HG03354 (cell line): Measurements from ENCODE around the gene SAG.

Experiments used
- ATAC-seq: cut with Tn5 transposase; IDR thresholded peaks from one replicate; pipeline ENCODE4 v1.9.1; 2021; ENCODE audit warnings: mild to moderate bottlenecking; ENCODE audit not compliant: unreplicated experiment, poor library complexity, severe bottlenecking

SAG gene

GRCh38 chr2:233285921-233286320, 21.7 kb upstream of the SAG start:
- ATAC-seq: no peak

- ATAC-seq: no peak
Observed at GRCh38 chr2:233287871-233288270, 19.7 kb upstream of the SAG start.

- no peak for ATAC-seq
Observed at GRCh38 chr2:233288663-233289062, 19.0 kb upstream of the SAG start.

- no peak for ATAC-seq
Observed at GRCh38 chr2:233289648-233290047, 18.0 kb upstream of the SAG start.

- ATAC-seq: no peak
Observed at GRCh38 chr2:233290051-233290845, 17.4 kb upstream of the SAG start.

GRCh38 chr2:233295891-233296290, 11.7 kb upstream of the SAG start:
- ATAC-seq: no peak

- no peak for ATAC-seq
Observed at GRCh38 chr2:233297076-233297475, 10.5 kb upstream of the SAG start.

GRCh38 chr2:233300401-233300800, 7.2 kb upstream of the SAG start:
- ATAC-seq: no peak

- no peak for ATAC-seq
Observed at GRCh38 chr2:233301248-233301647, 6.4 kb upstream of the SAG start.

- no peak for ATAC-seq
Observed at GRCh38 chr2:233301811-233302210, 5.8 kb upstream of the SAG start.

GRCh38 chr2:233303252-233303651, 4.4 kb upstream of the SAG start:
- no peak for ATAC-seq

GRCh38 chr2:233311241-233311926, 3.8 kb downstream of the SAG start:
- ATAC-seq: no peak

GRCh38 chr2:233312874-233313273, 5.3 kb downstream of the SAG start:
- no peak for ATAC-seq

GRCh38 chr2:233314180-233314925, 6.7 kb downstream of the SAG start:
- no peak for ATAC-seq

- ATAC-seq: no peak
Observed at GRCh38 chr2:233317196-233317943, 9.8 kb downstream of the SAG start.

- ATAC-seq: no peak
Observed at GRCh38 chr2:233319256-233319655, 11.6 kb downstream of the SAG start.

GRCh38 chr2:233320470-233320869, 12.9 kb downstream of the SAG start:
- no peak for ATAC-seq

- ATAC-seq: no peak
Observed at GRCh38 chr2:233321166-233321565, 13.6 kb downstream of the SAG start.

GRCh38 chr2:233323851-233324250, 16.2 kb downstream of the SAG start:
- ATAC-seq: no peak

GRCh38 chr2:233325256-233325655, 17.6 kb downstream of the SAG start:
- ATAC-seq: no peak
